HepG2 (cell line): ENCODE results near the gene SATB2. TPM values are rescaled to one million over a fixed set of nuclear protein-coding genes. Genes with fewer than 3 reads are reported as not detected.

Source experiments
- HMGA1 ChIP-seq: sonication (generic); formaldehyde crosslinking; conservative IDR thresholded peaks from 2 replicates; pipeline ENCODE4 v1.4.0; 2020; ENCODE audit warnings: missing genetic modification reagents
- POGZ ChIP-seq: sonication (generic); formaldehyde crosslinking; IDR thresholded peaks from 2 replicates; pipeline ENCODE4 v1.4.0; 2020; ENCODE audit warnings: mild to moderate bottlenecking, missing genetic modification reagents
- RBM39 ChIP-seq: fragments of 200-400 bp; formaldehyde crosslinking; IDR thresholded peaks from one replicate; pipeline ENCODE4 v1.6.1; 2018; ENCODE audit warnings: antibody characterized with exemption, mild to moderate bottlenecking, low read depth, low read length; ENCODE audit not compliant: poor library complexity, severe bottlenecking
- SOX13 ChIP-seq, 3 experiments: fragments of 450-650 bp in 1 of 3; sonication (generic) in 1 of 3; formaldehyde crosslinking in 1 of 3; IDR thresholded peaks in 2 of 3; conservative IDR thresholded peaks in 1 of 3; 2 replicates each; pipeline versions ENCODE4 v1.5.0 to v1.6.1; 2016 to 2020; ENCODE audit warnings: antibody characterized with exemption in 1 of 3, mild to moderate bottlenecking in 1 of 3, missing compliant biosample characterization in 1 of 3, missing genetic modification reagents in 1 of 3, moderate library complexity in 1 of 3
- SP4 ChIP-seq: sonication (generic); formaldehyde crosslinking; IDR thresholded peaks from 2 replicates; pipeline ENCODE4 v1.8.1; 2023; ENCODE audit warnings: mild to moderate bottlenecking, missing genetic modification reagents
- XRCC5 ChIP-seq: fragments of 200-400 bp; formaldehyde crosslinking; optimal IDR thresholded peaks from 2 replicates; pipeline ENCODE3; 2017; ENCODE audit warnings: mild to moderate bottlenecking, low read length
- ZNF275 ChIP-seq: sonication (generic); formaldehyde crosslinking; IDR thresholded peaks from 2 replicates; pipeline ENCODE4 v1.8.0; 2022; ENCODE audit warnings: missing genetic modification reagents, mild to moderate bottlenecking, inconsistent platforms, borderline replicate concordance
- ZNF704 ChIP-seq: sonication (generic); formaldehyde crosslinking; IDR thresholded peaks from 2 replicates; pipeline ENCODE4 v1.8.1; 2023; ENCODE audit warnings: mild to moderate bottlenecking, inconsistent platforms, moderate library complexity, missing genetic modification reagents, borderline replicate concordance
- ZNF777 ChIP-seq: sonication (generic); formaldehyde crosslinking; IDR thresholded peaks from 2 replicates; pipeline ENCODE4 v1.4.0; 2020; ENCODE audit warnings: missing genetic modification reagents
- polyA plus RNA-seq, 8 experiments: library from polyadenylated mRNA; depleted of rRNA in 3 of 8; stranded (reverse) in 7 of 8; unstranded in 1 of 8; fragments of >200 nt; fragmentation: Illumina TruSeq in 4 of 8; extraction: Trizol in 4 of 8; gene quantifications; 2 replicates each; pipeline versions ENCODE4 v1.2.1 to v1.2.3, GENCODE V29; 2011 to 2016; ENCODE audit warnings: low read depth in 4 of 8, missing spikeins in 1 of 8, mixed read lengths in 1 of 8; ENCODE audit not compliant: insufficient read depth in 1 of 8
- total RNA-seq, 5 experiments: library from RNA; depleted of rRNA; stranded (reverse); fragments of >200 nt; fragmentation: Illumina TruSeq; extraction: Trizol; gene quantifications; 2 replicates each; pipeline ENCODE4 v1.2.3, GENCODE V29; 2016; ENCODE audit warnings: low read depth in 1 of 5

The SATB2 gene
- total and polyA plus RNA-seq, 2 of the 13 experiments (the other 11 are each of a cell fraction or from before 2014, with no cell fraction given): 2.5 to 5.5 TPM

- TF ChIP-seq HMGA1 (CRISPR knock-in tag) (no peak), SP4 (CRISPR knock-in tag) (0 out of 2 replicates have a peak, but pooled peaks have one; percentile 15), ZNF275 (CRISPR knock-in tag) (peak; percentile 12; the same call in 1 of the 2 replicates), POGZ (CRISPR knock-in tag) (0 out of 2 replicates have a peak, but pooled peaks have one; percentile 16), ZNF704 (no peak), SOX13 (IDR thresholded peaks at IDR 0.05) (no peak), SOX13 (CRISPR knock-in tag; conservative IDR thresholded peaks at IDR 0.05 in 1 of 2, IDR thresholded peaks at IDR 0.05 in 1 of 2) (0 out of 4 replicates have a peak, but pooled peaks of 1 of the 2 experiments have one; percentile 9), RBM39 (peak; percentile 62), XRCC5 (peak; percentile 96), ZNF777 (CRISPR knock-in tag) (peak; percentile 56; the same call in 1 of the 2 replicates)
Measured at GRCh38 chr2:199471443-199472057, 13.8 kb upstream of the SATB2 start (continued).
